GM10248 (cell line): Measurements from ENCODE around the gene TTI1.
"Not testable (repeated sequence)": the region's sequence is repeated elsewhere in the genome, so short reads cannot be mapped to it uniquely, and the experiment has no call there.

Source experiments
- CTCF ChIA-PET: fragments of 300-600 bp; sonication (Branson Sonifier 250); formaldehyde crosslinking; extraction: SDS; loops from one replicate; lab custom pipeline; 2021; ENCODE audit warnings: antibody characterized with exemption; lab: Yijun Ruan, JAX
- POLR2A ChIA-PET: fragments of 350-650 bp; sonication (Branson Sonifier 250); formaldehyde crosslinking; extraction: SDS; loops from one replicate; lab custom pipeline; 2020; ENCODE audit warnings: antibody characterized with exemption; lab: Yijun Ruan, JAX
- DNase-seq: peaks from one replicate; pipeline ENCODE4 v3.0.0; 2012; ENCODE audit errors: extremely low spot score
- TF ChIP-seq, protein P1 (sequence below): IDR thresholded peaks from 2 replicates; pipeline ENCODE4 v1.5.1; 2012; ENCODE audit warnings: mild to moderate bottlenecking, low read depth; ENCODE audit errors: extremely low read depth, missing control alignments, control extremely low read depth

TTI1 gene

DNA sequence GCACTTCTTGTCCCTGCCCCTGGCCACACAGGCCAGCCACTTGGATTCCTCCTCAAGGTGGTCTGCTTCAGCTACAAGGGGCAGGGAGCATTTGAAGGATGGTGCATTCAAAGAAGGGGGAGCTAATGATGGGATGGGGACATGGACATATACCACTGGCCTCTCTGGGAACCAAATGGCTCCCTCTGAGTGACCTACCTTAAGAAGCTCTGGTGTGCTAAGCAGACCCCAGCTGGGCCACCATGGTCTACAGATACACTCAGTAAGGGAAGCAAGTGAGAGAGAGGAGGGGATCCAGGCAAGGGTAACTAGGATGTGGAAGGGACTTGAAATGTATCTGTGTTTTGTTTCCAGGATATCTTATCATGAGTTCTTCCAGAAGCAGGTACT, 62.4 kb downstream of the TTI1 start:
- POLR2A ChIA-PET: no interaction called here
- TF ChIP-seq, protein P1, sequence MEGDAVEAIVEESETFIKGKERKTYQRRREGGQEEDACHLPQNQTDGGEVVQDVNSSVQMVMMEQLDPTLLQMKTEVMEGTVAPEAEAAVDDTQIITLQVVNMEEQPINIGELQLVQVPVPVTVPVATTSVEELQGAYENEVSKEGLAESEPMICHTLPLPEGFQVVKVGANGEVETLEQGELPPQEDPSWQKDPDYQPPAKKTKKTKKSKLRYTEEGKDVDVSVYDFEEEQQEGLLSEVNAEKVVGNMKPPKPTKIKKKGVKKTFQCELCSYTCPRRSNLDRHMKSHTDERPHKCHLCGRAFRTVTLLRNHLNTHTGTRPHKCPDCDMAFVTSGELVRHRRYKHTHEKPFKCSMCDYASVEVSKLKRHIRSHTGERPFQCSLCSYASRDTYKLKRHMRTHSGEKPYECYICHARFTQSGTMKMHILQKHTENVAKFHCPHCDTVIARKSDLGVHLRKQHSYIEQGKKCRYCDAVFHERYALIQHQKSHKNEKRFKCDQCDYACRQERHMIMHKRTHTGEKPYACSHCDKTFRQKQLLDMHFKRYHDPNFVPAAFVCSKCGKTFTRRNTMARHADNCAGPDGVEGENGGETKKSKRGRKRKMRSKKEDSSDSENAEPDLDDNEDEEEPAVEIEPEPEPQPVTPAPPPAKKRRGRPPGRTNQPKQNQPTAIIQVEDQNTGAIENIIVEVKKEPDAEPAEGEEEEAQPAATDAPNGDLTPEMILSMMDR: no peak
- CTCF ChIA-PET: no interaction called here
- no peak for DNase-seq

DNA sequence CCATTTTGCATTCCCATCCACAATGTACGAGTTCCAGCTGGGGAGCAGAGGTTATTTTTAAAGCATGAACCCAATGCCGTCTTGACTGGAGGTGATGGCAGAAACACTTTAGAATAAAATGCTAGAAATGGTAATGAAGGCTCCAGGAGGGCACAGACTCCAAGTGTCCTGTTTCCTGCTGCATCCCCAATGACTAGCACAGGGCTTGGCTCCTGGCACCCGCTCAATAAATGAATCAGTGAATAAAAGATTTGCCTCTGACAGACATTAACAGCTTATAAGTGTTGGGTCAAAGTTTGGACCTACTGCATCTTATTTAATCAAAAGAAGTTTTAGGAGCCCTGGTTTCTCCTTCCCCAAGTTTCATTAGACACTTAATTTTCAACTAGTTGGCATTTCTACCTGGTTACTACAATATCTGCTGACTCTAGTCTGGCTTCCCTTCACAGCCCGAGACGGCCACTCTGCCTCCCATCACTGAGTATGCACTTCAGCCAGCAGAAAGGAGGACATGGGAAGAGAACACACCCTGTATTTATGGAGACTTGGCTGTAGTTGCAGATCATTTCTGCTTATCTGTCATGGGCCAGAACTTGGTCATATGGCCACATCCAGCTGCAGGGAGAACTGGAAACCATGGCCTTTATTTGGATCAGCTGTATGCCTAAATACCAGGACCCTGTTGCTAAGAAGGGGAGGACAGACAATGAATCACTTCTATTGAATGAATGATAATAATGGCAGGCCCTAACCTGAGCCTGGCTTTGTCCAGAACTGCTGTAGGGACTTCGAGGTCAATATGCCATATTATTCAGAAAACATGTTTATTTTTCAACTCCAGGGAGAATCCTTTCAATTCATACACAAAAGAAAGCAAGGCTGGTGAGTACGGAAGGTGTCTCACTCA, 63.1 kb downstream of the TTI1 start:
- DNase-seq: no peak
- ChIA-PET CTCF (no interaction called here), POLR2A (no interaction called here)
- TF ChIP-seq, protein P1: no peak

DNA sequence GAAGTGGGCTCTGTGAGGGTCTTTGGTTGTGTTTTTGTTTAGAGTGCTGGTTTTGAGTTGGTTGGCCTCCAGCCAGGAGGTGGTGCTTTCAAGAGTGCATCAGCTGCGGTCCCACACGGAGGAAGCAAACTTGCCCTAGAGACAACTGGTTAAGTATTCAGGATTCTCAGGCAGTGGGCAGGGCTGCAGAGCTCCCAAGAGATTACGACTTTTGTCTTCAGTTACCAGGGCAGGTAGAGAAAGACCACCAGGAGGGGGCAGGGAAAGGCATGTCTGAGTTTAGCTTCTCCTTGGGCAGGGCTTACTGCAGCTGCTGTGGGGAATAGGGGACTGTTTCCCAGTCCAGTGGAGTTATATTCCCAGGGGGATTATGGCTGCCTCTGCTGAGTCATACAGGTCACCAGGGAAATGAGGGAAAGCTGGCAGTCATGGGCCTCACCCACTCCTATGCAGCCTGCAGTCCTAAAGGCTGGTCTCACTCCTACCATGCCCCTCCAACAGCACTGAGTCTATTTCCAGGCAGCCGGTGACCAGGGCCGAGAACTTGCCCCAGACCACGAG, 64.3 kb downstream of the TTI1 start:
- CTCF ChIA-PET: no interaction called here

DNA sequence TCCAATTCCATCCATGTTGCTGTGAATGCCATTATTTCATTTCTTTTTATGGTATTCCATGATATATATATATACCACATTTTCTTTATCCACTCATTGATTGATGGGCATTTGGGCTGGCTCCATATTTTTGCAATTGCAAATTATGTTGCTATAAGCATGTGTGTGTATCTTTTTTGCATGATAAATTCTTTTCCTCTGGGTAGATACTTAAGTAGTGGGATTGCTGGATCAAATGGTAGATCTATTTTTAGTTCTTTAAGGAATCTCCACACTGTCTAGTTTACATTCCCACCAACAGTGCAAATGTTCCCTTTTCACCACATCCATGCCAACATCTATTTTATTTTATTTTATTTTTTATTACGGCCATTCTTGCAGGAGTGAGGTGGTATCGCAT, 69.8 kb downstream of the TTI1 start:
- CTCF ChIA-PET, POLR2A ChIA-PET, DNase-seq: not testable (repeated sequence)

More for the DNA sequence above, 64.3 kb downstream of the TTI1 start:
- DNase-seq: no peak
- POLR2A ChIA-PET: no interaction called here
- TF ChIP-seq, protein P1: no peak

DNA sequence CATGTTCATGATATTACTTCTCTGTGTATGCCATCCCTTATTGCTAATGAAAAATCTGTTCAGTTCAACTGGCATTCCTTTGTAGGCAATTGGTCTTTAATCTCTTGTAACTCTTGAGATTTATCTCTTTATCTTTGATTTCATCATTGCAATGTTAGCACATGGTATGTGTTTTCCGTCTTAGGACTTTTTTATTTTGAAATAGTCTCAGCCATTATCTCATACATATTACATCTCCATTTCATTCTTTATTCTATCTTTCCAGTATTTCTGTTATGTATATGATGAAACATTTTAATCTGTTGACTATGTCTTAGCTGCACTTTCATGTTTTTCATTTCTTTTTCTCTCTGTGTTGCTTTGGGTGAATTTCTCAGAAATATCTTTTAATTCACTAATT, 72.2 kb downstream of the TTI1 start:
- no peak for DNase-seq
- TF ChIP-seq, protein P1: no peak
- CTCF ChIA-PET: interaction anchor here (1.0 kb wide), 1 partner anchor 13 kb away, joined by 3 read pairs; no protein-coding TSS in a partner anchor
- POLR2A ChIA-PET: no interaction called here

DNA sequence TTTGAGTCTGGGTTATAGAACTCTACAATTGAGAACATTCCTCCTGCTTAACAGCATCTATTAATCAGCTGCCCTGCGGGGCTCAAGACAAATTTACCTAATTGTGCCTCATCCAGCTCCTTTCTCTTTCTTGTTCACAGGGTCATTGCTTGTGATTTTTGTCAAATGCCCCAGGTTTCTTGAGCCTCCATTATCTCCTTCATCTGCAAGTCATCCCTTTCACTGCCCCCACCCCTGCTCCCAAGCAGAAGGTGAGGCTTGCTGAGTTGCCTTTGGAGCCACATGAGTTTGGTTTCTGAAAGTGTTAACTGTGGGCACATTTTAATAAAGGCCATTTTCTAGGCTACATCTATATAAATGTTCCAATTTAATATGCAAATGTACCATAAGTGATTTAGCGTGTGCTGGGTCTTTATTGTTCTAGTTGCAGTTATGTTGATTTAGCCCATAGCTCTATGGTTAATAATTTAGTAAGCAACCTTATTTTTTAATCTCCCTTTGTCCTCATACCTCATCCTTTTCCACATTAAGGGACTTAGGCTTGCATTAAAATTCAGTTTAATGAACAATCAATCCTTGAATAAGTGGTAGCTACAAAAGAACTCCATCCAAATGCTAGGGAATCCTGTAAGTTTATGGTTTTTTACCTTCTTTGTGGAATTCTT, 74.3 kb downstream of the TTI1 start:
- ChIA-PET CTCF (no interaction called here), POLR2A (no interaction called here)
- no peak for DNase-seq
- TF ChIP-seq, protein P1: no peak
